ENCODE results near the gene HOXB6. TPM values are rescaled to one million over a fixed set of nuclear protein-coding genes. Genes with fewer than 3 reads are reported as not detected.

Gene HOXB6
- total RNA-seq, 4 donors from 2014 or later = 0.66 to 5.1 (median 2.9) TPM

DNA sequence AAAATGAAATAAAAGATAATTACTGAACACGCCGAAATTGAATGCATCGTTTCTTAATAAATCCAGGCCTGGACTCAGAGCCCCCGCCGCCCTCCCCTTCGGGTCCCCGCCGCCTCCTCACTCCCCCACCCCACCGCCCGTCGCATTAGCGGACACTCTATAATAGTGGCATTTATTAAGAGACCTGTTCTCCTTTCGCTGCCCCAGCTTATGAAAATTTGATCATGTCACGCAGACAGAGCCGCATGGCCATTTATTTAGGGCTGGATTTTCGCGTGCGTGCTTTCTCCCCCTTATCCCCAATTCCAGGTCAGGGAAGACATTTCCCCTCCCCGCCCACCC, 53.6 kb downstream of the HOXB6 start:
- H3K27me3 ChIP-seq = peaks cover 4 to 80% of the 10 kb centered on the region in 2 donors
- TF ChIP-seq EP300 (IDR thresholded peaks at IDR 0.05) (no peak), POLR2A (IDR thresholded peaks at IDR 0.05) (no peak)
- TF ChIP-seq, protein P1, sequence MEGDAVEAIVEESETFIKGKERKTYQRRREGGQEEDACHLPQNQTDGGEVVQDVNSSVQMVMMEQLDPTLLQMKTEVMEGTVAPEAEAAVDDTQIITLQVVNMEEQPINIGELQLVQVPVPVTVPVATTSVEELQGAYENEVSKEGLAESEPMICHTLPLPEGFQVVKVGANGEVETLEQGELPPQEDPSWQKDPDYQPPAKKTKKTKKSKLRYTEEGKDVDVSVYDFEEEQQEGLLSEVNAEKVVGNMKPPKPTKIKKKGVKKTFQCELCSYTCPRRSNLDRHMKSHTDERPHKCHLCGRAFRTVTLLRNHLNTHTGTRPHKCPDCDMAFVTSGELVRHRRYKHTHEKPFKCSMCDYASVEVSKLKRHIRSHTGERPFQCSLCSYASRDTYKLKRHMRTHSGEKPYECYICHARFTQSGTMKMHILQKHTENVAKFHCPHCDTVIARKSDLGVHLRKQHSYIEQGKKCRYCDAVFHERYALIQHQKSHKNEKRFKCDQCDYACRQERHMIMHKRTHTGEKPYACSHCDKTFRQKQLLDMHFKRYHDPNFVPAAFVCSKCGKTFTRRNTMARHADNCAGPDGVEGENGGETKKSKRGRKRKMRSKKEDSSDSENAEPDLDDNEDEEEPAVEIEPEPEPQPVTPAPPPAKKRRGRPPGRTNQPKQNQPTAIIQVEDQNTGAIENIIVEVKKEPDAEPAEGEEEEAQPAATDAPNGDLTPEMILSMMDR (IDR thresholded peaks at IDR 0.05) = no peak
- H3K36me3 ChIP-seq = no peaks in the 10 kb centered on the region
- WGBS, 2 donors = 24 to 36% methylated on average over 18 to 19 of the region's 19 CpGs
- no peak for DNase-seq (ENCODE audit: low spot score in 2 of 2)
- no peaks in the 10 kb centered on the region for H3K9me3 ChIP-seq
- H3K4me1 ChIP-seq = peaks cover 0 to 32% (median 4%) of the 10 kb centered on the region in 4 donors
- H3K27ac ChIP-seq = peak overlapping the region in 2 of 4 donors; percentile 29 to 68
- peak overlapping the region in 1 of 4 donors; percentile 18 for H3K4me3 ChIP-seq

DNA sequence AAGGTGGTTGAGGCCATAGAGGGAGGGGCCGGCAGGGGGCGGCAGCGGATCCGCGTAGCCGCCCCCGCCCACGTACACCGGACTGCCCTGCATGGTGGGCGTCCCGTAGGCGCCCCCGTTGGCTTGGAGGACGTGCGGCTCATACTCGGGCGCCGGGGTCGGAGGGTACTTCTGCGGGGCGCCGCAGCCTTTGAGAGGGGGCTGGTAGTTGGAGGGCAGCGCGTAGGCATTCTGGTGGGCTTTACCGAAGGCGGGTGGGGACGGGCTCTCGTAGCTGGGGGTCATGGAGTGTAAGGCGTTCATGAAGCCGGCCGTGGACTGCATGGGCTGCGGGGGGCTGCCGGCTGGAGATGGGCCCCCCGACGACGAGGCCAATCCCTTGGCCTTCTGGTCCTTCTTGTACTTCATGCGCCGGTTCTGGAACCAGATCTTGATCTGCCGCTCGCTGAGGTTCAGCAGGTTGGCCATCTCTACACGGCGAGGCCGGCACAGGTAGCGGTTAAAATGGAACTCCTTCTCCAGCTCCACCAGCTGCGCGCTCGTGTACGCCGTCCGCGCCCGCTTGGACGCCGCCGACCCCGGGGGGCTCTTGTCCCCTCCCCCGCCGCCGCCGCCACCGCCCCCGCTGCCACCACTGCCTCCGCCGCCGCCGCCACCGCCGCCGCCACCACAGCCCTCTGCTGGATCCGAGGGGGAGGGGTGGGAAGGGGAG, 54.1 kb downstream of the HOXB6 start:
- Histone ChIP-seq H3K27ac (peak overlapping the region in 3 of 4 donors; percentile 17 to 68 (median 25)), H3K4me1 (peaks cover 0 to 29% (median 2%) of the 10 kb centered on the region in 4 donors), H3K9me3 (no peaks in the 10 kb centered on the region), H3K36me3 (no peaks in the 10 kb centered on the region), H3K27me3 (peaks cover 4 to 75% of the 10 kb centered on the region in 2 donors), H3K4me3 (peak overlapping the region in 1 of 4 donors; percentile 18)
- no peak for DNase-seq (ENCODE audit: low spot score in 2 of 2)
- TF ChIP-seq, protein P1 (IDR thresholded peaks at IDR 0.05) = no peak
- TF ChIP-seq POLR2A (IDR thresholded peaks at IDR 0.05) = no peak
- no peak for TF ChIP-seq EP300 (IDR thresholded peaks at IDR 0.05)
- 34 to 45% methylated on average over 50 to 68 of the region's 70 CpGs for WGBS, 2 donors

DNA sequence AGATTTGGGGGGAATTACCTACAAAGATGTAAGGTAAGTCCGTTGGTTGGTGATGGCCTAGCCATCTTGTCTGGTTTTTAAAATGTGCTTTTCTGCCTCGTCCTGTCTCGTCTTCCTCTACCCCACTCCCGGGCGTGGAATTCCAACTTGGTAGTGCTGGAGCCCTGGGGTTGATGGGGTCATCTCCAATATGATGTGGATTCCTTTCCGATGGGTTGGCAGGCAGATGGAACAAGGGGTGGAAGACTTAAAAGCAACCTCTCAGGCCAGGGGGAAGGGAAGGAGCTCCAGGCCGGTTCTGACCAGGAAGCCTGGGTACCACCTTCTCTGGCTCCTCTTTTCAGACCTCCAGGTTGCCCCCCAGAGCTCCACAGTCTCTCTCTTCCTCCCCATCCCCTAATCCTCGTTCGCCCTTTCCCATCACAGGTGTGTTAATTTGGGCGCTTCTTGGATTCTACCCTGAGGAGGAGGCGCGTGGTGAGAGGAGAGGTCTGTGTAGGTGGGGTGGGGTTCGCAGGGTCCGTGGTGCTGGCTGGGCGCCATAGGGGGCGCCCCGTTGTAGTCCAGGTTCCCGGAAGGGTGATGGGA, 54.8 kb downstream of the HOXB6 start:
- TF ChIP-seq, protein P1 (IDR thresholded peaks at IDR 0.05) = no peak
- H3K36me3 ChIP-seq = no peaks in the 10 kb centered on the region
- H3K27ac ChIP-seq = peak overlapping the region in 2 of 4 donors; percentile 25 to 48
- no peak for DNase-seq (ENCODE audit: low spot score in 2 of 2)
- WGBS, 2 donors = 59 to 65% methylated on average over 18 of the region's 18 CpGs
- peaks cover 4 to 72% of the 10 kb centered on the region in 2 donors for H3K27me3 ChIP-seq
- peaks cover 0 to 30% (median 2%) of the 10 kb centered on the region in 4 donors for H3K4me1 ChIP-seq
- H3K9me3 ChIP-seq = no peaks in the 10 kb centered on the region
- no peak overlapping the region for H3K4me3 ChIP-seq

DNA sequence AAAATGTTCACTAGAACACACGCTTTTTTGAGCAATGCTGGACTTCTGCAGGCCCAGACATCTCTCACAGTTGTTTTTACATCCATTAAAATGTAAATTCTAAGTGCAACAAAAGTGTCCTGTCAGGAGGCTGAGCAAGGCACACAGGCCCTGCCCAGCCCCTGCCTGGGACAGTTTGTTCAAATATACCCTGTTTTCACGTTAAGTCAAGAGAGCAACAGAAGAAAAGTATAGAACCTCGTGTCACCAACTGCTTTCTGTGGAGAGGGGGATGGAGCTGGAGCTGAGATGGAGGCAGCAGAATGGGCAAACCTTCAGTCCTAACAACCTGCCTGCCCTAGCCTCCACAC, 55.5 kb downstream of the HOXB6 start:
- DNase-seq (ENCODE audit: low spot score in 2 of 2) = no peak
- H3K27ac ChIP-seq = no peak overlapping the region
- 57 to 78% methylated on average over 3 of the region's 3 CpGs for WGBS, 2 donors
- no peaks in the 10 kb centered on the region for H3K9me3 ChIP-seq
- peaks cover 0 to 72% of the 10 kb centered on the region in 2 donors for H3K27me3 ChIP-seq
- no peaks in the 10 kb centered on the region for H3K36me3 ChIP-seq
- H3K4me3 ChIP-seq = no peak overlapping the region
- H3K4me1 ChIP-seq = peaks cover 0 to 26% (median 2%) of the 10 kb centered on the region in 4 donors
- TF ChIP-seq EP300 (IDR thresholded peaks at IDR 0.05) (no peak), POLR2A (IDR thresholded peaks at IDR 0.05) (no peak)
- TF ChIP-seq, protein P1 (IDR thresholded peaks at IDR 0.05) = no peak

DNA sequence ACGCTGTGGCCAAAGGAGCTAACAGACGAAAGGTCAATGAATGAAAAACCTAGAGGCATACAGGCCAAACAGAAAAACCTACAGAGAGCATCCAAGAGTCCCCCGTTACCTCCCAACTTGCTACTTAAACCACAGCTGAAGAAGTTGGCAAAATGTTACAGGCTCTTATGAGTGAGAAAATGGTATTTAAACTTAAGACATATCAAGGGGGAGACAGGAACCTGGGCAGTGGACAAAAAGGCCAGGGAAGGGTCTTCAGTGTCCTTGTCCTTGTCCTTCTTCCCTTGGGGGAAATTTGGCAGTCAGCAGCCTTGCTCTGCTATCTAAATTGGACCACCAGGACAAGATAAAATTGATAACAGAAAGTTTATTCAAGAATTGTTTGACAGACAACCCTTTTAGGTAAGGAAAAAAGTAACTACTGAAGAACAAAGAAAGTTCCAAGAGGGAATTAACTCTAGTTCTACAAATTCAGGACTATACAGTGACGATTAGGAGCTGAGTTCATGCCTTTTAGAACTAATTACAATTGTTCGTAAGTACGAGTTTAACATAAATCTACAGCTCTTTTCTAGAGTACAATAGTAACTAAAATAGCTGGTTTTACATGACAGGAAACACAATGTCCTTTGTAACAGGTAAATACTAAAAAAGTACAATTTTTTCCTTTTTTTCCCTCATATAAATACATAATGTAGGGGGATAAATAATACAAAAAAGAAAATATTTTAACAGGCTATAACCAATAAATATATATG, 56.1 kb downstream of the HOXB6 start:
- DNase-seq (ENCODE audit: low spot score in 2 of 2) = no peak
- H3K27me3 ChIP-seq = peaks cover 0 to 71% of the 10 kb centered on the region in 2 donors
- no peaks in the 10 kb centered on the region for H3K9me3 ChIP-seq
- H3K4me3 ChIP-seq = no peak overlapping the region
- peak overlapping the region in 3 of 4 donors; percentile 28 to 96 (median 89) for H3K27ac ChIP-seq
- no peak for TF ChIP-seq POLR2A (IDR thresholded peaks at IDR 0.05)
- TF ChIP-seq EP300 (IDR thresholded peaks at IDR 0.05) = no peak
- TF ChIP-seq, protein P1 (IDR thresholded peaks at IDR 0.05) = no peak
- H3K4me1 ChIP-seq = peaks cover 0 to 24% (median 2%) of the 10 kb centered on the region in 4 donors
- WGBS, 2 donors = 52 to 62% methylated on average over 6 of the region's 6 CpGs
- no peaks in the 10 kb centered on the region for H3K36me3 ChIP-seq
